Measurements from ENCODE around the gene SCRN1. TPM values are rescaled to one million over a fixed set of nuclear protein-coding genes. Genes with fewer than 3 reads are reported as not detected.

SCRN1 gene
- total and polyA plus RNA-seq, 2 donors from 2014 or later, result 22.2 to 85.6 TPM

DNA sequence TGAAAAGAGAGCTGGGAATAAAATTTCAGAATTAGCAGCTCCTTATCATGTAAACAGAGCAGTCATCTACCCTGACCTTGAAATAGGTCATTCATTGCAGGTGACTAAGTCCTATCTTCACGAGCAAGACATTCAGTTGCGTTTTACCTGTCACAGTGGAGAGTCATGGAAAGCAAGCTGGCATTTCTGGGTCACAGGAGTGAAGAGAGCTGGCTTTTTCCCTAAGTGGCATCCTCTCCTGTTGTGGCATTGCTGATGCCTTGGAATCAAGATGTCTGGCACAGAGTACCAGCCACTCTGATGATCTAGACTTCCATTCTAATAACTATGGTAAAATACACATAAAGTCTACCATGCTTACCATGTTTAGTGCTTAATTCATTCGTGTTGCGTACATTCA lies 70.8 kb downstream of the SCRN1 start:
- no peaks in the 10 kb centered on the region for H3K27me3 ChIP-seq (ENCODE audit: control insufficient read depth, insufficient read depth, low read length)
- DNase-seq, result no peak
- H3K9me3 ChIP-seq (ENCODE audit: control insufficient read depth in 2 of 3, insufficient read depth in 1 of 3, low read length in 3 of 3), result no peaks in the 10 kb centered on the region
- TF ChIP-seq, protein P1, sequence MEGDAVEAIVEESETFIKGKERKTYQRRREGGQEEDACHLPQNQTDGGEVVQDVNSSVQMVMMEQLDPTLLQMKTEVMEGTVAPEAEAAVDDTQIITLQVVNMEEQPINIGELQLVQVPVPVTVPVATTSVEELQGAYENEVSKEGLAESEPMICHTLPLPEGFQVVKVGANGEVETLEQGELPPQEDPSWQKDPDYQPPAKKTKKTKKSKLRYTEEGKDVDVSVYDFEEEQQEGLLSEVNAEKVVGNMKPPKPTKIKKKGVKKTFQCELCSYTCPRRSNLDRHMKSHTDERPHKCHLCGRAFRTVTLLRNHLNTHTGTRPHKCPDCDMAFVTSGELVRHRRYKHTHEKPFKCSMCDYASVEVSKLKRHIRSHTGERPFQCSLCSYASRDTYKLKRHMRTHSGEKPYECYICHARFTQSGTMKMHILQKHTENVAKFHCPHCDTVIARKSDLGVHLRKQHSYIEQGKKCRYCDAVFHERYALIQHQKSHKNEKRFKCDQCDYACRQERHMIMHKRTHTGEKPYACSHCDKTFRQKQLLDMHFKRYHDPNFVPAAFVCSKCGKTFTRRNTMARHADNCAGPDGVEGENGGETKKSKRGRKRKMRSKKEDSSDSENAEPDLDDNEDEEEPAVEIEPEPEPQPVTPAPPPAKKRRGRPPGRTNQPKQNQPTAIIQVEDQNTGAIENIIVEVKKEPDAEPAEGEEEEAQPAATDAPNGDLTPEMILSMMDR (IDR thresholded peaks at IDR 0.05; ENCODE audit: borderline replicate concordance, extremely low read depth, insufficient read depth), result no peak
- peaks cover 0 to 5% (median 0%) of the 10 kb centered on the region in 3 donors for H3K36me3 ChIP-seq (ENCODE audit: control insufficient read depth in 2 of 3, insufficient read depth in 3 of 3, low read length in 3 of 3)
- H3K4me3 ChIP-seq (ENCODE audit: low read length in 3 of 3), result no peak overlapping the region
- no peak overlapping the region for H3K9ac ChIP-seq (ENCODE audit: low read length in 3 of 3)
- FAIRE-seq, result no peak
- H3K4me1 ChIP-seq (ENCODE audit: control insufficient read depth in 2 of 3, insufficient read depth in 2 of 3, low read depth in 1 of 3, low read length in 3 of 3), result peaks cover 0 to 5% (median 4%) of the 10 kb centered on the region in 3 donors
- no peak overlapping the region for H3K27ac ChIP-seq (ENCODE audit: low read depth in 2 of 2, low read length in 2 of 2)
- intact Hi-C loops (cut with DNase I), result no loop called here

DNA sequence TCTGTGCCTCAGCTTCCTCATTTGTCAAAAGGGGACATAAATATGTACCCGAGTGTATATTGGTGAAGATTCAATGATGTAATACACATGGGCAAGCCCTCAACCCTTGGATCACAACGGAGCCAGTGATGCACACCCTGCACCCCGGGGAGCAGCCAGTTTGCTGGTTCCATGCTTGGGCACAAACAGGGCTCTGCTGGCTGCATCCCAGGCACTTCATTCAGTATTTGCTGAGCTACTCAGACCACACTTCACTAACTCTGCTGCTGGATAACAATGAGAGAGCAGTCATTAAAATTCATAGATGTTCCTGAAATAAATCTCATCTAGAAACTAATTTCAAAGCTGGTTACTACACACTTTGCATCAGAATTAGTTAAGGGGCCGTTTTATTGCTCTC lies 72.0 kb downstream of the SCRN1 start:
- TF ChIP-seq, protein P1 (IDR thresholded peaks at IDR 0.05; ENCODE audit: borderline replicate concordance, extremely low read depth, insufficient read depth), result no peak
- Histone ChIP-seq H3K36me3 (ENCODE audit: control insufficient read depth in 2 of 3, insufficient read depth in 3 of 3, low read length in 3 of 3) (peaks cover 0 to 3% (median 0%) of the 10 kb centered on the region in 3 donors), H3K9ac (ENCODE audit: low read length in 3 of 3) (no peak overlapping the region), H3K27ac (ENCODE audit: low read depth in 2 of 2, low read length in 2 of 2) (no peak overlapping the region), H3K4me3 (ENCODE audit: low read length in 3 of 3) (no peak overlapping the region), H3K4me1 (ENCODE audit: control insufficient read depth in 2 of 3, insufficient read depth in 2 of 3, low read depth in 1 of 3, low read length in 3 of 3) (peaks cover 0 to 5% (median 4%) of the 10 kb centered on the region in 3 donors), H3K27me3 (ENCODE audit: control insufficient read depth, insufficient read depth, low read length) (no peaks in the 10 kb centered on the region), H3K9me3 (ENCODE audit: control insufficient read depth in 2 of 3, insufficient read depth in 1 of 3, low read length in 3 of 3) (no peaks in the 10 kb centered on the region)
- intact Hi-C loops (cut with DNase I), result no loop called here
- no peak for FAIRE-seq
- no peak for DNase-seq

DNA sequence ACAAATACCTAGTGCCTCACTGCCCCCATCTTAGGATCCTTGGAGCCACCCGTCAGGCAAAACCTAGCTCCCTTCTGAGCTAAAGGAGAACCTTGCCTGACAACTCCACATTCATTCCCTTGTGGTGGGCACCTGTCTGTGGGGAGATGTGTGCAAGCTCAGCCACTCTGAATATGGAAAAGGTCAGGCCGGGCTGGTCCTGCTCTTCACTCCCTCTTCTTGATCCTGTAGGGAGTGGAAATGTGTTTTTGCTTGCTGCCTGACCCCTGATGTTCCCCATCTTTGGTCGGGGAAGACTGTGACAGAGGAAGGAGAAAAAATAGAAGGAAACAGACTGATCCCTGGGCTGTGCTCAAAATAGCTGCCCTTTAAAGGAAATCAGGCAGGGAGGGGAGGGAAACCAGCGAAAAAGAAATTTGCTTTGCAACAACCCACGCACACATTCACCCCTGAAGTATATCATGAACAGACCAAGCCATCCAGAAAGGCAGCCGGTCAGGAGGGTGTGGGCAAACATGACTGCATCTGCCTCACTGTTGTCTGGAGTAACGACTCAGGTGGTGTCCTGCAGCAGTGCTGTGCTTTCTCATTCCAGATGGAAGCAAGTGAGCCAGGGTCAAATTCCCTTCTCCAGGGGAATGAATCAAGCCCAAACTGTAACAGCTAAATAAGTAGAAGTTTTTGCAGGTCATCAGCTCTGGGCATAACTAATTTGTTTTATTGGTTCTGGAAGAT lies 74.0 kb downstream of the SCRN1 start:
- TF ChIP-seq, protein P1 (IDR thresholded peaks at IDR 0.05; ENCODE audit: borderline replicate concordance, extremely low read depth, insufficient read depth), result no peak
- Histone ChIP-seq H3K27me3 (ENCODE audit: control insufficient read depth, insufficient read depth, low read length) (no peaks in the 10 kb centered on the region), H3K36me3 (ENCODE audit: control insufficient read depth in 2 of 3, insufficient read depth in 3 of 3, low read length in 3 of 3) (no peaks in the 10 kb centered on the region), H3K9ac (ENCODE audit: low read length in 3 of 3) (no peak overlapping the region), H3K4me1 (ENCODE audit: control insufficient read depth in 2 of 3, insufficient read depth in 2 of 3, low read depth in 1 of 3, low read length in 3 of 3) (peaks cover 0 to 5% (median 4%) of the 10 kb centered on the region in 3 donors), H3K9me3 (ENCODE audit: control insufficient read depth in 2 of 3, insufficient read depth in 1 of 3, low read length in 3 of 3) (no peaks in the 10 kb centered on the region), H3K27ac (ENCODE audit: low read depth in 2 of 2, low read length in 2 of 2) (no peak overlapping the region), H3K4me3 (ENCODE audit: low read length in 3 of 3) (no peak overlapping the region)
- FAIRE-seq, result no peak
- intact Hi-C loops (cut with DNase I), result no loop called here
- peak in 3 of 5 donors; percentile 51 to 74 (median 67) for DNase-seq

Measured in kidney (tissue), 14 donors.